Activated CD8-positive, alpha-beta memory T cell treated with anti-CD3 and anti-CD28 coated beads, Interleukin-2, amount 50 U/mL, for 1 hour (primary cell): ENCODE results near the gene RPS6KA2.
"Not testable (repeated sequence)": the region's sequence is repeated elsewhere in the genome, so short reads cannot be mapped to it uniquely, and the experiment has no call there.

ENCODE experiments used
- DNase-seq: peaks from one replicate; pipeline ENCODE4 v3.0.0-alpha.2; 2020; ENCODE audit errors: extremely low read depth

The RPS6KA2 gene

DNA sequence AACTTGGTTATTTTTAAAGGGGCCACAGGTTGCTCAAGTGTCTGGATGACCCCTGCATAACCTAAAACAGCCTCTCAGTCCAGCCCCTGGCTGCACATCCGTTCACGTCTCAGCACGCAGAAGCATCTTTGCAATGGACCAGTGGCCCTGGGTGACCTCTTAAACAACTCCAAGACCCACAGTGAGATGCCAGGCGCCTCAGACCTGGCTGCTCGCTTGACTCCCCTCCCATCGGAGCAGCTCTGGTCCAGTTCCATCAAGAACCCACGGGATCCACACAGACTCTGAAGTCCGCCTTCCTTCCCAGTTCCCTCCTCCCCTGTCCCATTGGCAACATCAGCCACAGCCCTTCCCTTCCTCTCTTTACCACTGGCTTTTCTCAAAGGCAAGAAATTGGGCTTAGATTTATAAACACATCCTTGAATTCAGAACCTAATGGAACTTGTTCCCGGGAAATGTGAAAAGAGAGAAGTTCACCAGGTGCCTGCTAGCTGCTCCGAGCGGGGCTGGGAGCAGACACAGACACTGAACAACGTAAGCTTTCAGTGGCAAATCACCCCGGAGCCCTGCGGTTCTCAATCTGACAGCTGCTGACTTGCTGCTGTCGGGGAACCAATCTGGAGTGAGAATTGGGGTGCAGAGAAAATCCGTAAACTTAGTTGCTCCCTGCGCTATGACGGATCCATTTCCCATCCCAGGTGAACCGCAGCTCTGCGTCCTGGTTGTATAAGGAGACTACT, 204.7 kb downstream of the RPS6KA2 start:
- DNase-seq, result no peak

DNA sequence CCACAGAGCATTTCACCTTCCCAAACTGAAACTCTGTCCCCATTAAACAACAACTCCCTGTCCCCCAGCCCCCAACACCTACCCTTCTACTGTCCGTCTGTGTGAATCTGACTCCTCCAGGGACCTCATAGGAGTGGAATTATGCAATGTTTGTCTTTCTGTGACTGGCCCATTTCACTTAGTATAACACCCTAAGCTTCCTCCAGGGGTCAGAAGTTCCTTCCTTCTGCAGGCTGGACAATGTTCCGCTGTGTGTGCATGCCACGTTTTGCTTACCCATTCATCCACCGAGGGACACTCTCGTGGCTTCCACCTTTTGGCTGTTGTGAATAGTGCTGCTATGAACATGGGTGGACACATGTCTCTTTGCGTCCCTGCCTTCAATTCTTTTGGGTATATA, 206.7 kb downstream of the RPS6KA2 start:
- no peak for DNase-seq

DNA sequence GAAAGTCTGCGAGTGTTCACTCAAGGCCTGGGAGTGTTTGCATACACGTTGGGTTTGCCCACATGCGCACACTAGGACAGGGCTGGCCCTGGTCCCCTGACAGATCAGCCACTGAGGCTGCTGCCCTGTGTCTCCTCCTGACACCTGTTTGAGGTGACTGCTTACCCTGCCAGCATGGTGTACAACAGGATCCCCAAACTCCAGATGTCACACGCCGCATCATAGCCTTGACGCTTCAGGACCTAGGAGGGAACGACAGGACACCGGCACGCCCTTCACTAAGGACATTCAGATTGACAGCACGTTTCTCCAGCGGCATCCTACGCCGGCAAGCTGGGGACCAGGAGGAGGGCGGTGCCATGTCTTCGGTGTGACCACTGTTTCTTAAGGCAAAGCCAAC, 207.3 kb downstream of the RPS6KA2 start:
- no peak for DNase-seq

DNA sequence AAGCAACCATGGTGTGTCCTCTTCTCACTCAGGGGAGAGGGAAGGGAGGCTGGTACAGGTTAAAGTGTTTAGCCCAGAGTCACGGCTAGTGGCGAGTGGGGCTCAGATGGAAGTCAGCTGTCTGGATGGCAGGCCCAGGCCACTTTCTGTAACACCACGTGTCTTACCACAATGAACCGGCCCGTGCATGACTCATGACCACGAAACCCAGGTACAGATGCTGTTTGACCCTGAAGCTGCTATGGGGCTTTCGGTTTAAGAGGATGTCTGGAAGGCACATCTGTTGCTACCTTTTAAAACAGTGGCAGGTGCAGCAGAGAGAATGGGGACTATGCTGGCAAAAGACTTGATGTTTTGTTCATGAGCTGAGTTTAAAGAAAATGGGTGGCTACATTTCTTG, 207.8 kb downstream of the RPS6KA2 start:
- DNase-seq, result no peak

DNA sequence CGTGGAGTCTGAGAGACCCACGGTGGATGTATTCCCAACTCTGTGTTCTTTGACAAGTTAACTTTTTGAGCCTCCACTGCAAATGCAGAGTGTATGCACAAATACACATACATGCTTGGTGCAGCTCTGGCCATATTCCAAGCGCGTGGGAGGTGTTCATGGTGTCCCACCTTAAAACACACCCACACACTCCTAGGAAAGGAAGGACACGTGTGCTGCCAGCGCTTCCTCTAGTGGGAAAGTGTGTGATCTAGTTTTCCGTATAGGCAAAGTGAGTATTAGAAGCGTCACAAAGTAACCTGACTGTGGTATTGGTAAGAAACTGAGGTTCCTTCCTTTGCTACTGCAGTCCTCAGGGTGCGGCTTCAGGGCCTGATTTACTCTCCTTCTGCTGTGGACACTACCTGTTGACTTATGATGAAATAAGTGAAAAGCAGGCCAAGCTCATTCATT, 208.3 kb downstream of the RPS6KA2 start:
- DNase-seq, result no peak

DNA sequence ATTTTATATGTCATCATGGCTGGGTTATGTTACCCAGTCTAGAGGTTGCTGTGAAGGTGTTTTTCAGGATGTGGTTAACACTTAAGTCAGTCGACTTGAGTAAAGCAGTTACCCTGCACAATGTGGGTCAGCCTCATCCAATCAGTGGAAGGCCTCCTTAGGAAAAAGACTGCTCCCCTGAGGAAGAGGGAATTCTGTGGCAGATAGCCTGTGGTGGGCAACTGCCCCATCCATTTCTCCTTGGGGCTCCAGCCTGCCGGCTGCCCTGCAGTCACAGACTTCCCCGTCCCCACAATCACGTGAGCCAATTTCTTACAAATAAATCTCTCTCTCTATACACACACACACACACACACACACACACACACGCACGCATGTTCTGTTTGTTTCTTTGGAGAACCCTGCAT, 209.8 kb downstream of the RPS6KA2 start:
- no peak for DNase-seq

DNA sequence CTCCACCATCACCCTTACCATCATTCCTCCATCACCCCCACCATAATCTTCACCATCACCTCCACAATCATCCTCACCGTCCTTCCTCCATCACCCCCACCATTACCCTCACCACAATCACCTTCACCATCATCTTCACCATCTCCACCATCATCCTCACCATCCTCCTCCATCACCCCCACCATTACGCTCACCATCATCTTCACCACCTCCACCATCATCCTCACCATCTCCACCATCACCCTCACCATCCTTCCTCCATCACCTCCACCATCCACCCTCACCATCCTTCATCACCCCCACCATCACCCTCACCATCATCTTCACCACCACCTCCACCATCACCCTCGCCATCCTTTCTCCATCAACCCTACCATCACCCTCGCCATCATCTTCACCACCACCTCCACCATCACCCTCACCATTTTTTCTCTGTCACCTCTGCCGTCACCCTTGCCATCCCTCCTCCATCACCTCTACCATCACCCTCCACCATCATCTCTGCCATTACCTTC, 211.2 kb downstream of the RPS6KA2 start:
- DNase-seq, result no peak

DNA sequence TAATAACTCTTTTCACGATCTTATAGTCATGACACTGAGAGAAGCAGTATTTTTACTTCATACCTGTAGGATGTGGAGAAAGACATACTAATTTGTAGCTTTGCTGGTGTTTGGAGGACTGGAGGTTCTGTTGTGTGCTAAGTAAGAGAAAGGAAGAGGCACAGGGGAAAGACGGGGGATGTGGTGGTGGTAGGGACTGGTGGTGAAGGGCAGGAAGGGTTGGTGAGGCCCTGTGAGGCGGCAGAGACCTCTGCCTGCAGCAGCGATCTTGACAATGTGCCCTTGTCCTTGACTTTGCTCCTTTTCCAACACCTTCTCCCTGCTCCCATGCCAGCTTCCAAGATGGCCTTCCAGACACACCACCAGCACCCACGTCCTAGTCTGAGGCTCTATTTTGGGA, 211.7 kb downstream of the RPS6KA2 start:
- DNase-seq, result no peak

DNA sequence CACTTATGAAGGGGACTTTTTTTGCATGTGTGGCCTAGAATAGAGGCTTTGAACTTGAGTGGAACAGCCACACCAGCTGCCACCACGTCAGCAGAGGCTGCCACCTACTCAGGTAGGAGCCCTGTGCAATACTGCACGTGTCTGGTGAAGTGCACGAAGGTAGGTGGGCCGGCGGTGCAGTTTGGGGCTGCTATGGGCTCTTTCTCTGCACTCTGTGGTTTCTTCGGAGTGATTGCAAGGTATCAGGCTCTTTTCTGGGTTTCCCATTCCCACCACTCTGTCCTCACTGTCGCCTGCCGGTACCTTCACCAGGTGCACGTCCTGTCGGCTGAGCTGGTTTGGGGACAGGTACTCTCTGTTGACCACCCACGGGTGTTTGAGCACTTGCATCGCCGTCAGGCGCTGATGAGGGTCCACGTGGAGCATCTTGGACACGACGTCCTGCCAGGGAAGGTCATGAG, 213.5 kb downstream of the RPS6KA2 start:
- no peak for DNase-seq

DNA sequence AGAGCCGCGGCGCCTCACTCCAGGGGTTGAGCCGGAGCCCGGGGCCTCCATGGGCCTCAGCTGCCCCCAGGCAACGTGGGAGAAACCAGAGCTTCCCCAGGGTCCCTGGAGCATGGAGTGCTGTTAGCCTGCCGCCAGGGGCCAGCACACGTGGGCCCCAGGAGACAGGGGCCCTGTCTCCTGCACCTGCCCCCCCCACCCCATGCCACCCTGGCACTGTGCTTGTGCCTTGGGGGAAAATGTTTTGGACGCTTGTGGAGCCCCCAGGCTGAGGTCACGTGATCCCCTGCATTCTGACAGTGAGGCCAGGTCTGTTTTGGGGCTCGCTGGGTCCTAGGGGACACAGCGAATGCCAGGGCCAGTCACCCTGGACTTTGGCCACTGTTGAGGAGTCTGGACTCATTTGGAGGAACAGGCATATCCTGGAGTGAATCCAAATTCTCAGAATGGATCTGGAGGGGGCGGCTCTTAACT, 214.1 kb downstream of the RPS6KA2 start:
- no peak for DNase-seq

DNA sequence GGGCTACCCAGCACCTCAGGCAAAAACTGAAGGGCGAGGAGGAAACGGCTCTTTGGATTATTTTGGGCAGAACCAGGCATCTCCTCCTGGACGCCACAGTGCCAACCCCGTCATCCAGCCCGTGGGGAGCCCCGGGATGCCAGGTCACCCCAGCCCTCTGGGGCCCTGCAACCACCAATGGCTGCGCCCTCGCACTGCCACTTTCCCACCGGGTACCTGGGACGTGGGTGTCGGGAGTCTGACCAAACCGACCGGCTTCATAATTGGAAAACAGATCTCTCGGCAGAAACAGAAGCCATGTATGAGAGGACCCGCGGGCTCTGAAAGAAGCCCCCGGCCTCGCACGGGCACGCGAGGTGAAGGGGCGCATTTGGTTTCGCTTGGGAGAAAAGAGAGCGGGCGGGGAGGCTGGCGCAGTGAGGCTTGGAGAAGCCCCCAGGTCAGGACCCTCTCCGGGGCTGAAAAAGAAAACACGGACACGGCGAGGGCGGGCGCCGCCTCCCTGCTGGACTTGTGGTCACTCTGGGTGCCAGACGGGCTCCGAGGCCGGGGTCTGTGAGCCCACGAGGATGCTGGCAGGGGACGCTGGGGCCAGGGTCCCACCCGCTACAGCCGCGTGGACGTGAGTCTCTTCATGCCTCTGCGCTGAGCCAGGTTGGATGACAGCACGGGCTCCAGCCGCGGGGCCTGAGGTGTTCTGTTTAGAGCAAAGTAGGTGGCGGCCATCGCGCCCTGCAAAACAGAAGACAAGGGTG, 214.7 kb downstream of the RPS6KA2 start:
- no peak for DNase-seq

DNA sequence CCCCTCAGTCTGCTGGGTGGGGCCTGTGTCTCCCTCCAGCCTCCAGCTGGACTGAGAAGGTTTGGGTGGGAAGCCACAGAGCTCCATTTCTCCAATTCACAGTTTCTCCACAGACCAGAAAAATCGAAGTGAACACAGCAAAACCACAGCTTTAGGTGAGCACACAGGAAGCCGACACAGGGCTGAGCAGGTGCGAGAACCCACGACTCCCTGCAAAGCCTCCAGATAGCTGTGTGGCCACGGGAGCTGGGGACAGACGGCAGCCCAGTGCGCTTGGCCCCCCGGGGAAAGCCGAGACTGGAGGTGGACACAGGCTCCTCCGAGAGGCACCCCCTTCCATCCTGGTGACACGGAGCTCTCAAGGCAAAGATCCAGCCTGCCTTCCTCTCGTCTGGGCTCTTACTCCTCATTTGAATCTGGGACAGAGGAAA, 215.3 kb downstream of the RPS6KA2 start:
- no peak for DNase-seq

DNA sequence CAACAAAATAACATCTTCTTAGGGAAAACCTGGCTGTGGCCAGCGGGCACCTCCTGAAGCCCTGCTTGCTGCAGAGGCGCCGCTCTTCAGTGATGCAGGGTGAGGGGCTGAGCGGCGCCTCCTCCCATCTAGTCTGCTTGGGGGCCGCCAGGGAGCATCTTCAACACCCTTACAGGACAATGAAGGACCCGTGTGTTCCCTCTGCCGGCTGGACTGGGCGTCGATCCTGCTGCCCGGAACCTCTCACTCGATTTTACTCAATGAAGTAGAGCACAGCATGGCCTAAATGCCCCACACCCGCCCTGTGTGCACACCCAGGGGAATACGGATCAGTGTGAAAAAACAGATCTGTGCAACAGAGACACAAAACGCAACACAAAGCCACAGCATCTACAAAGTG, 215.8 kb downstream of the RPS6KA2 start:
- no peak for DNase-seq

DNA sequence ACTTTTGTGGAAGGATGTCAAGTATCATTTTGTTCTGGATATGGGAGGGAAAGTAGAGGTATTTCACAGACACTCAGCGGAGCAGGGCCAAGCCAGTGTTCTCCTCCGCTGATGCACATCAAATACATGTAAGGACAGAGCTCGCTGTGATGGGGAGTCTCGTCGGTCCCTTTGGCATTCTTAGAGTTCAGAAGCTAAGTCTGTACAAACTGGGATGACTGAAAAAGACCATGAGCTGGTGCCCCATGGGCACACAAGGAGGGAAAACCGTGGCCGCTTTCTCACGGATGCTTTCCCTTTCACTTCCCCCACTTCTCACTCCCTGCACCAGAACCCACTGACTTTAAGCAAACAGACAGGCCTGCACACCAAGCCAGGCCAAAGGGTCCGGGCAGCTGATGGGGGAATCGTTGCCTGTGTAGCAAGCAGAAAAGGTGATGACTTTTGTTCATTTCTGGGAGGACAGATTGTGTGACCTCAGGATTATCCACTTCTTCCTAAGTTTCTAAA, 216.6 kb downstream of the RPS6KA2 start:
- DNase-seq, result no peak

DNA sequence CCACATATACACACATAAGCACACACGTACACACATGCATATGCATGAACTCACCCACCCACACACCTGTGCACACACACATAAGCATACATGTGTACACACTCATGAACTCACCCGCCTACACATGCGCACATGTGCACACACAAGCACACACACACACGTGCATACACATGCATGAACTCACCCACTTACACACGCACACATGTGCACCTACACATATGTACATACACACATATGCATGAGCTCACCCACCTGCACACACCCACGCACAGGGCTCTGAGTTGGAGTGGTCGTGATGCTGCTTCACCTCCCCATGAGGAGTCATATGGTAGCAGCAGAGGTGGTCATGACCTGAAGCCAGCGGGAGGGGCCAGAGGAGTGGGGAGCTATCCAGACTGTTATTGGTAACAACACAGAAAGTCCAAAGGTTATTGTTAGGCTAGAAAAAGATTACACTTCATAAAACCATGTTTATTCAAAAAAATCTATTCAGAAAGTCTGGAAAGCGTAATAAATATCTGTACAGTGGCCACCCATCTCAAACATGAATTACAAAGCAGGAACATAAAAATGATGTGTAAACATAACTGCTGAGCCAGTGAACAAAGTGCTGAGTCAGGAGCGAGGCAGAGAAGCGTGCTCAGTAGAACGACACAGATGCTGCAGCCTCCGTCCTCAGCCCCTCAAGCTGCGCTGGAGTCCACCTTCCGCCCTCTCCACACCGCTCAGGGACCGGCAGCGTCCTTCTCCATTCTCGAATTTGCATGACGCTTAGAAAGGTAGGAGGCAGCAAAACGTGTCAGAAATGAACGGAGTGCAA, 217.9 kb downstream of the RPS6KA2 start:
- no peak for DNase-seq

DNA sequence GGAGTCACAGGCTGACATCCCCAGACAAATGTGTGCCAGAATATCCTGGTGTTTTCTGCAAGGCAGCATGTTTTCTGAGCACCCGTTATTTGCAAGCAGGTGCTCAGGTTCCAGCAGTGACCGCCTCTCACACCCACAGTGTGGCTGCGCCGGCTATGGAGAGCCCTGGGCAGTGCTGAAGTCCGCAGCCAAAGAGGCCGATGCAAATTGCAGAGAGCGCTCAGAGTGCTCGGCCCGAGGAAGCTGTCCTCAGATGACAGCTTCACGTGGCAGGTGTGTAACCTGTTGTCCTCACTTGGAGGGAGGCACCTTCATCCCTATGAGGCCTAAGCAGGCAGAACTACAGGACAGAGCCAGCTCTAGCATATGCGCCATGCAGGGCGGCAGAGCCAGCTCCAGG, 220.9 kb downstream of the RPS6KA2 start:
- DNase-seq, result no peak

DNA sequence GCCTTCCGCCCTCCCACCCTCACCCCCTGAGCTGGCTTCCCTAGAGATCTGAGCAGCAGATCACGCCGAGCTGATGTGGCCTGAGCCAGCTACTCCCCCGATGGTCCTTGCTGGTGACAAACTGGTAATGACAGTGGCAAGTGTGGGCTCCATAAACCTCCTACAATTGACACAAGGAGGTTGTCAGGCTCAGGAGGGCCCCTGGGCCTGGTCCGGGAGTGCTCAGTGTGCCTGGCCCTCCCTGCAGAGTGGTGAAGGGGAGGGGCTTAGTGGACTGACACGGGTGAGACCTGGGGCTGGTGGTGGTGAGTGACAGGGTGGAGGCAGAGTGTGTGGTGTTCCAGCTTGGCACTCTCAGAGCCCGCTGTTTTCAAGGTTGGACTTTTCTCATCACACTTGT, 221.7 kb downstream of the RPS6KA2 start:
- DNase-seq, result no peak

DNA sequence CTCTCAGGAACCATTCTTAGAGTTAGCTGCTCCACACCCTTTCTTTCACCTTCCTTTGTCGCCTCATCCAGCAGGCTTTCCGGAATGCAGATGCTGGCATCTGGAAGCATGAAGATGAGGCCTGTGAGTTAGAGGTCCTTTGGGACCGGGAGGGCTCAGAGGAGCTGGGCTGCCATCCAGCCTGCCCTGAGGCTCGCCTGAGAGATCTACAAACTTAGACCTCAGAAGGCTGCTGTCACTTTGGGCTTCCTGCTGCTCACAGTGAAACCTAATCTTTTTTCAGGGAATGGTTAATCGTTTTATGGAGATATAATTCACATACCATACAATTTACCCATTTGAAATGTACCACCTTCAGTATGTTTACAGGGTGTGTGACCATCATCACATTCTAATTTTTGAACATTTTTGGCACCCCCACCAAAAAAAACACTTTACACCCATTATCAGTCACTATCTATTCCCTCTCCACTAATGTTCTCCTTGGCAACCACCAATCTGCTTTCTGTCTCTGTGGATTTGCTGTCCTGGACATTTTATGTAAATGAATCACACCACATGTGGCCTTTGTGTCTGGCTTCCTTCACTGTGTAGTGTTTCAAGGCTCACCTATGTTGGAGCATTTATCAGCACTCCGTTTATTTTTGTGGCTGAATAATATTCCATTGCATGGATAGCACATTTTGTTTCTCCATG, 224.3 kb downstream of the RPS6KA2 start:
- no peak for DNase-seq

DNA sequence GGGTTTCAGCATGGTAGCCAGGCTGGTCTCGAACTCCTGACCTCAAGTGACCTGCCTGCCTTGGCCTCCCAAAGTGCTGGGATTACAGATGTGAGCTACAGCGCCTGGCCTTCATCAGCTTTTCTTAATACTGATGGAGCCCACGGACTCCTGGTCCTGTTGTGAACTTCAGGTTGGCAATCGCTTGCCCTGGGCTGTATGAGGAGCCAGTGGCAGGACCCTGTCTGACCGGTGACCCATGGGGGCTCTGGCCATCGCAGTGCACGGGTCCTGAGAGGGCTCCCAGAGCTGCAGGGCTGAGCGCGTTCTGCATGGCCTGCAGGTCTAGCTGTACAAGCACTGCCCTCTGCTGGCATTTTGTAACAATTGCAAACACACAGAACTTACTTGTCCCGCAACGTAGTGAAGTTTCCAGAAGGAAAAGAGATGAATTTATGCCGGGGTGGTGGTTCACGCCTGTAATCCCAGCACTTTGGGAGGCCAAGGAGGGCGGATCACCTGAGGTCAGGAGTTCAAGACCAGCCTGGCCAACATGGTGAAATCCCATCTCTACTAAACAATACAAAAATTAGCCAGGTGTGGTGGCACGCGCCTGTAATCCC, 226.3 kb downstream of the RPS6KA2 start:
- DNase-seq, result not testable (repeated sequence)

DNA sequence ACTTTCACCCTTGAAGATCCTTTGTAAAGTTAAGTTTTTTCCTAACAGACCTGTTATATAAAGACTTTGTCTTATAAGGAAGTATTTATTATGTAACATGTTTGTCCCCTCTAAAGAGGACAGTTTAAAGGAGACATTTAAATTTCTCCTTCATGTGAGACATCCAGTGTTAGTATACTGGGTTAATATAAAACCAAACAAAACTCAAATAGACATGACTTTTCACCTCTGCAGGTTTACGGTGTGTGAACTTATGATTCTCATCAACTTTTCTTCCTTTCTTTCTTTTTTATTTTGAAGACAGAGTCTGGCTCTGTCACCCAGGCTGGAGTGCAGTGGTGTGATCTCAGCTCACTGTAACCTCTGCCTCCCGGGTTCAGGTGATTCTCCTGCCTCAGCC, 226.9 kb downstream of the RPS6KA2 start:
- DNase-seq, result no peak

DNA sequence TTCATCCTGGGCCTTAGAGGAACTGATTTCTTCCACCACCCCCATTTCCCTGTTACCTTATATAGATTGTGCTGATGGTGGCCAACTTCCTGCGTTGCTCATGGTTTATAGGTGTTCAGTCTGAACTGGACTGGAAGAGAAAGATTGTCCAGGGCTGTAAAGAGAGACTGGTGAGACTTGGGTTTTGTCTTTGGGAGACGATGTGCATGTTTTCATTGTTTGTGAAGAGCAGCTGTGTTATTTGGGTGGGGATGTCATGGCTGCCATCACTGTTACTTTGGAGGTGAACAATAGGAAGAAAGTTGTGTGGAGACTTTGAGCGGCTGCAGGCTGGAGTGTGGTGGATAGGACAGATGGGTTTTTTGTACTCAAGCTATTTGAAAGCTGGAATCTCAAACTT, 228.7 kb downstream of the RPS6KA2 start:
- DNase-seq, result no peak
